PFSK-1 (cell line): ENCODE data around the gene SNAP25.

ENCODE experiments used
- FOXP2 ChIP-seq: optimal IDR thresholded peaks from 2 replicates; pipeline ENCODE3; 2011; ENCODE audit warnings: borderline replicate concordance, control low read depth, inconsistent platforms; ENCODE audit not compliant: insufficient read depth; ENCODE audit errors: extremely low read length, extremely low read depth
- POLR2AphosphoS5 ChIP-seq: IDR thresholded peaks from 2 replicates; pipeline ENCODE4 v1.6.1; 2012; ENCODE audit warnings: low read depth, mild to moderate bottlenecking, control low read depth, low read length, moderate library complexity
- REST ChIP-seq, 2 experiments: IDR thresholded peaks; 2 replicates each; pipeline versions ENCODE4 v1.6.1 to v1.8.0; 2011 to 2012; ENCODE audit warnings: low read depth in 2 of 2, low read length in 2 of 2, control low read depth in 1 of 2, inconsistent platforms in 1 of 2, mild to moderate bottlenecking in 1 of 2, moderate library complexity in 1 of 2; ENCODE audit not compliant: insufficient read depth in 1 of 2
- SIN3A ChIP-seq: IDR thresholded peaks from 2 replicates; pipeline ENCODE4 v1.6.1; 2012; ENCODE audit warnings: mild to moderate bottlenecking, low read length, moderate library complexity, borderline replicate concordance; ENCODE audit not compliant: insufficient read depth
- TAF1 ChIP-seq: IDR thresholded peaks from 2 replicates; pipeline ENCODE4 v1.6.1; 2012; ENCODE audit warnings: low read length, control low read depth, borderline replicate concordance; ENCODE audit not compliant: insufficient read depth

Gene SNAP25

GRCh38 chr20:10288954-10289646, 70.5 kb downstream of the SNAP25 start:
- TF ChIP-seq POLR2AphosphoS5 = no peak
- no peak for TF ChIP-seq REST (IDR thresholded peaks at IDR 0.05; ENCODE audit: insufficient read depth in 1 of 2, low read depth in 2 of 2, low read length in 2 of 2)
- TF ChIP-seq TAF1 = no peak
- TF ChIP-seq SIN3A = no peak
- no peak for TF ChIP-seq FOXP2

DNA sequence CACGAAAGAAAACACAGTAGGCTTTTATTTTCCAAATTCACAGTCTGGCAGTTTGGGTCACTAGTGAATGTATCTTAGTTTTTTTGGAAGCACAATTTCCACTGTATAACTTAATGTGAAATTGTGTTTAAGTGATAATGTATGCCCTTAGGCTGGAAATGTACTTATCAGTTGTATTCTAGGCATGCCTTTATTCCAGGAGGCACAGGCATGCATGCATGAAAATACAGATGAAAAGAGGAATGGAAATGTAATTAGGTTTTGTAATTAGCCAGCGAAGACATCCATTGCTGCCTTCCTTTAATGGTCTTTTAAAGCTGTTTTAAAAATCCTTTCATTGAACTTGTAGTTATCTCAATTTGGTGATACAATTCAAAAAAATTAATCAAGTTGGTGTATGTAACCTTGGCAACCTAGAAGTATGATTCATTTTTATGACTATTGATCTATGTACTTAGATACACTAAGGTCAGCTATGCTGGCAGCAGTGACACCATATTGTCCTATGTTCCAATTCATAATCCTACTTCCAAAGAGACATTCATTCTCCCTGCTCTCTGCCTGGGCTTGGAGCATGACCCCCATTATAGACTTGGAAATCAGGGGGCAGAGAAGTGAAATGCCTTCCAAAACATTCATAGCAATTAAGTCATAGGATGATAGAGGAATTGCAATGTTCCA, 73.1 kb downstream of the SNAP25 start:
- TF ChIP-seq TAF1 (no peak), REST (IDR thresholded peaks at IDR 0.05; ENCODE audit: insufficient read depth in 1 of 2, low read depth in 2 of 2, low read length in 2 of 2) (no peak), SIN3A (no peak), FOXP2 (no peak), POLR2AphosphoS5 (no peak)

DNA sequence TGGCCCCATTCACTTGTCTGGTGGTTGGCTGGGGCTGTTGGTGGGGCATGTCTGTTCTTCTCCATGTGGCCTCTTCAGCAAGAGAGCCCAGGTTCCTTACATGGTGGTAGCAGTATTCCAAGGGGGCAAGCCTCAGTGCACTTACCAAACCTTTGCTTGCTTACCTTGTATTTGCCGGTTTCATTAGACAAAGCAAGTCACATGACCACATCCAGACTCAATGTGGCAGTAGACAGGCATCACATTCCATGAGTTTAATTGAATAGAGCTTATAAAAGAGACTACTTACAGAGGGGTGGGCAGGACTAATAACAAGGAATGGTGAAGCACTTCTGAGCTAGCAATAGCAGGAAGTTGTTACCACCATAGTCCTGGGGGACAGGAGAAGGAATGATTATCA, 78.6 kb downstream of the SNAP25 start:
- TF ChIP-seq FOXP2 (no peak), SIN3A (no peak), POLR2AphosphoS5 (no peak), TAF1 (no peak), REST (IDR thresholded peaks at IDR 0.05; ENCODE audit: insufficient read depth in 1 of 2, low read depth in 2 of 2, low read length in 2 of 2) (no peak)

DNA sequence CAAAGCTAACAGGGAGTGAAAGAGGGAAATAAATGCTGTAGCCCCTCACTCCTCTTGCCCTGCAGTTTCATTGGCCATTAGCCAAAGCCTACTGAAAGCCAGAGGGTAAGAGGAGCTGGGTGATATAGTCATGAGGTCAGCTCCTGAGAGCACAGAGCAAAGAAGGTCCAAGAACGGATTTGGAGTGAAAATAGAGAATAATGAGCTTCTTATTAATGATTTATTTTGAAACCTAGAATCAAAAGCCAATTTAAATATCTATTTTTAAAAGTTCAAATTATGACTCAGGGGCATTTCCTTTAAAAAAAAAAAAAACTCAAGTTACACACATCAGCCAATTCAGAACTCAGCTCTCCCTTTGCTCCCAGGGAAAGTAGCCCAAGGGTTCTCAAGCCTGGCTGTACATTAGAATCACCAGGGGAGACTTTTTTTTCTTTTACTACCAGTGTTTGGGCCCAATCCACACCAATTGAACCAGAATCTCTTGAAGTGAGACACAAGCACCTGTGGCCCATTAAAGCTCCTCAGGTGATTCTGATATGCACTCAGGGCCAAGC, 79.1 kb downstream of the SNAP25 start:
- no peak for TF ChIP-seq POLR2AphosphoS5
- TF ChIP-seq TAF1 = no peak
- TF ChIP-seq FOXP2 = no peak

DNA sequence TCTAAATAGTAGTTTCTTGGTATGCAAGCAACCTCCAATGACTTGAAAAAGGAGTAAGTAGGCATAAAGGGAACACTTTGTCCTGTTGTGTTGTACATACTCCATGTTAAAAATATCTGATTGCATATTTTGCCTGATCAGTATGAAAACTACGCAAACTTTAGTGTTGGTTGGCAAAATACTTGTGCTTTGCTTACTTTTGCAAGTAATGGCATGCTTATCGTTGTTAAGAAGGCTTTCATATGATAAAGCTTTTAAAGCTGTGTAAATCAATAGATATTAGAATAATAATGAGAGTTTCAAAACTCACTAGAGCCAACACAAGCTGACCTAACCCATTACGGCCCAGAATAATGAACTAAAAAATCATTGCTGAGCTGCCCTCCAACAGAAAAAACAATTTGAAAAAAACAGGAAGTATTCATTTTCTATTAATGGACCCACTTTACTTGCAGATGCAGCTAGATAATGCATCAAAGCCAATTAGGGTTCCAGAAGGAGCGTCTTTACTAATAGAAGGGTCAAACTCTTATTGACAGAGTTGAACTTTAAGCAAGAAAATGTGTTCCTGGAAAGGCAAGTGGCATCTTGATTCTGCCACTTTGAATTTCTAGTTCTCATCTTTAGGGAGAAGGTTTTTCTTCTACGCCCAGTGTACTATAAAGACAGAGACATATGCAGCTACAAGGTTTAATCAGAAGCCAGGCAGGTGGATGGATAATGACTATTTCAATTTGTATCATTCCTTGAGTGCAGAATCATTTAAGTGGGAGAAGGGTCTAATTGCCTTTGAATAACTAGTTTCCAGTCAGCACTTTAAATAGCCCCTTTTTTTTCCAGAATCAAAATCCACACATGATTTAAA, 82.2 kb downstream of the SNAP25 start:
- no peak for TF ChIP-seq SIN3A
- no peak for TF ChIP-seq REST (IDR thresholded peaks at IDR 0.05; ENCODE audit: insufficient read depth in 1 of 2, low read depth in 2 of 2, low read length in 2 of 2)
- no peak for TF ChIP-seq POLR2AphosphoS5
- no peak for TF ChIP-seq FOXP2
- no peak for TF ChIP-seq TAF1
